ENCODE results near the gene EDRF1.
A peak's percentile ranks its signal among the peaks of the same experiment; 100 is the strongest.

EDRF1 gene

DNA sequence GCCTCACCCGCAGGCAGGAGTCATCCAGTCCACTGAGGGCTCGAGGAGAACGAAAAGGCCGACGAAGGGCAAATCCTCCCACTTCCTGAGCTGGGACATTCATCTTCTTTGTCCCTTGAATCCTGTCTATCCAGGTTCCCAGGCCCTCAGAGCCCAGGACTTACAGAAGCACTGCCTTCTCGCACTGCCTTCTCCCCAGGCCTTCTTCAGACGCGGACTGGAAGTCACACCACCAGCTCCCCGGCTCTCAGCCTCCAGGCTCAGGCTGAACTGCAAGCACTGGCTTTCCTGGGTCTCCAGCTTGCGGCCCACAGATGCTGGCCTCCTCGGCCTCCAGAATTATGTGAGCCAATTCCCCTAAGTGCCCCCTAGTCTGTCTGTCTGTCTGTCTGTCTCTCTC, 62.5 kb downstream of the EDRF1 start:
- no peak overlapping the region for H3K4me2 ChIP-seq (ENCODE audit: low read length)
- no peak overlapping the region for H4K5ac ChIP-seq (ENCODE audit: low read length)
- no peak overlapping the region for H3K9ac ChIP-seq (ENCODE audit: low read length)
- no peak overlapping the region for H3K4ac ChIP-seq (ENCODE audit: low read depth, low read length)
- no peak overlapping the region for H3K27ac ChIP-seq (ENCODE audit: low read depth, low read length)
- no peak overlapping the region for H2BK120ac ChIP-seq (ENCODE audit: low read depth, low read length)
- H2BK5ac ChIP-seq (ENCODE audit: low read length), result no peak overlapping the region
- no peak overlapping the region for H4K8ac ChIP-seq (ENCODE audit: low read depth, low read length)
- no peaks in the 10 kb centered on the region for H3K27me3 ChIP-seq (ENCODE audit: insufficient read depth, low read length, poor library complexity)
- H3K79me2 ChIP-seq (ENCODE audit: control insufficient read depth, insufficient read depth, low read length), result no peaks in the 10 kb centered on the region
- no peaks in the 10 kb centered on the region for H3K36me3 ChIP-seq (ENCODE audit: control insufficient read depth, insufficient read depth, low read length)
- no peak overlapping the region for H2AK5ac ChIP-seq (ENCODE audit: low read length)
- peak; percentile 8 for DNase-seq
- no peak overlapping the region for H3K18ac ChIP-seq (ENCODE audit: low read length)
- no CpG with 5 or more reads among the region's 11 CpGs for WGBS (ENCODE audit: extremely low coverage, insufficient coverage, low lambda C conversion rate)
- H3K56ac ChIP-seq (ENCODE audit: low read length), result no peak overlapping the region
- no peaks in the 10 kb centered on the region for H3K79me1 ChIP-seq (ENCODE audit: low read length)
- H3K4me1 ChIP-seq (ENCODE audit: control insufficient read depth, low read depth, low read length), result no peaks in the 10 kb centered on the region
- H3K4me3 ChIP-seq (ENCODE audit: low read length), result no peak overlapping the region
- H2BK15ac ChIP-seq (replicated peaks; ENCODE audit: low read depth), result no peak overlapping the region
- no peak overlapping the region for H3K23ac ChIP-seq (ENCODE audit: low read length)

DNA sequence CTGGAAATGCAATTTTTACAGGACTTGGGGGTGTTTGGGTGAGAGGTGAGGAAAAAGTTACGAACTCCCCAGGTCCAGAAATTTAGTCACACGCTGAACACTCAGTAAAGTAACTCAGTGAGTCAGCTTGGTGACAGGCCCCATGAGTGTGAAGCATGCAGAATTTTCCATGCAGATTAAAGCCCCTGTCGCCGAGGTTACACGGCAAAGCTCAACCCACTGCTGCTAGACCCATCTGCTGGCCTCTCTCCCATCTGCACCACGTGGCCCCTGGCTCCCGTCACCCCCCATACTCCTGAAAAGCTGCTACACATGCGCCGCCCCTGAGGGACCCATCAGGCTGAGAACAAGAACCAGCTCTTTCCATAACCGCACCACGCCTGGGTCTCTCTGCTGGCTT, 63.1 kb downstream of the EDRF1 start:
- H3K79me1 ChIP-seq (ENCODE audit: low read length), result no peaks in the 10 kb centered on the region

DNA sequence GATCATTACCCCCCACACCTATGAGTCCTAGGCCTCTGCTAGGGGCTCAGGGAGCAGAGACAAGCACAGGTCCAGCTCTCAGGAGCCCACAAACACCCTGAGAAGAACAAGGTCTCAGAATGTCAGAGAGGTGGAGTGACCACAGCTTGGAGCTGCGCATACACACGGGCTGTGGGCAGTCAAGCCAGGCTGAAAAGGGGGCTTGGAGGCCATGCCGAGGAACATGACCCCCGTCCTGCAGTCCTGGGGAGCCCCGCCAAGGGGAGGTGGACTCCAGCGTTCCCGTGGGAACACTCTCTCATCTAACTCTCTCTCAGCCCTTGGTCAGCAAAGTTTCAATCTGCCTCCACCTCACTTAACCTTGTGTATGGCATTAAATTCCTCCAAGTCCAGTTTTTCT, 63.9 kb downstream of the EDRF1 start:
- WGBS (ENCODE audit: extremely low coverage, insufficient coverage, low lambda C conversion rate), result no CpG with 5 or more reads among the region's 7 CpGs
- no peak for DNase-seq
- Histone ChIP-seq H2BK15ac (replicated peaks; ENCODE audit: low read depth) (no peak overlapping the region), H4K5ac (ENCODE audit: low read length) (no peak overlapping the region), H3K4me1 (ENCODE audit: control insufficient read depth, low read depth, low read length) (no peaks in the 10 kb centered on the region), H3K36me3 (ENCODE audit: control insufficient read depth, insufficient read depth, low read length) (no peaks in the 10 kb centered on the region), H2BK120ac (ENCODE audit: low read depth, low read length) (no peak overlapping the region), H4K8ac (ENCODE audit: low read depth, low read length) (no peak overlapping the region), H3K9ac (ENCODE audit: low read length) (no peak overlapping the region), H3K18ac (ENCODE audit: low read length) (no peak overlapping the region), H2BK5ac (ENCODE audit: low read length) (no peak overlapping the region), H3K27ac (ENCODE audit: low read depth, low read length) (no peak overlapping the region), H3K4me3 (ENCODE audit: low read length) (no peak overlapping the region), H3K4ac (ENCODE audit: low read depth, low read length) (no peak overlapping the region), H2AK5ac (ENCODE audit: low read length) (no peak overlapping the region), H3K23ac (ENCODE audit: low read length) (no peak overlapping the region), H3K79me2 (ENCODE audit: control insufficient read depth, insufficient read depth, low read length) (no peaks in the 10 kb centered on the region), H3K4me2 (ENCODE audit: low read length) (no peak overlapping the region), H3K56ac (ENCODE audit: low read length) (no peak overlapping the region), H3K27me3 (ENCODE audit: insufficient read depth, low read length, poor library complexity) (no peaks in the 10 kb centered on the region), H3K79me1 (ENCODE audit: low read length) (no peaks in the 10 kb centered on the region)

More for the DNA sequence above, 63.1 kb downstream of the EDRF1 start:
- Histone ChIP-seq H3K27ac (ENCODE audit: low read depth, low read length) (no peak overlapping the region), H3K36me3 (ENCODE audit: control insufficient read depth, insufficient read depth, low read length) (no peaks in the 10 kb centered on the region), H3K79me2 (ENCODE audit: control insufficient read depth, insufficient read depth, low read length) (no peaks in the 10 kb centered on the region), H3K23ac (ENCODE audit: low read length) (no peak overlapping the region), H2AK5ac (ENCODE audit: low read length) (no peak overlapping the region), H3K4me3 (ENCODE audit: low read length) (no peak overlapping the region), H4K5ac (ENCODE audit: low read length) (no peak overlapping the region), H2BK120ac (ENCODE audit: low read depth, low read length) (no peak overlapping the region), H3K27me3 (ENCODE audit: insufficient read depth, low read length, poor library complexity) (no peaks in the 10 kb centered on the region), H2BK5ac (ENCODE audit: low read length) (no peak overlapping the region), H3K4ac (ENCODE audit: low read depth, low read length) (no peak overlapping the region), H4K8ac (ENCODE audit: low read depth, low read length) (no peak overlapping the region), H3K4me1 (ENCODE audit: control insufficient read depth, low read depth, low read length) (no peaks in the 10 kb centered on the region), H3K56ac (ENCODE audit: low read length) (no peak overlapping the region), H2BK15ac (replicated peaks; ENCODE audit: low read depth) (no peak overlapping the region), H3K18ac (ENCODE audit: low read length) (no peak overlapping the region), H3K9ac (ENCODE audit: low read length) (no peak overlapping the region), H3K4me2 (ENCODE audit: low read length) (no peak overlapping the region)
- WGBS (ENCODE audit: extremely low coverage, insufficient coverage, low lambda C conversion rate), result no CpG with 5 or more reads among the region's 11 CpGs
- DNase-seq, result peak; percentile 18

DNA sequence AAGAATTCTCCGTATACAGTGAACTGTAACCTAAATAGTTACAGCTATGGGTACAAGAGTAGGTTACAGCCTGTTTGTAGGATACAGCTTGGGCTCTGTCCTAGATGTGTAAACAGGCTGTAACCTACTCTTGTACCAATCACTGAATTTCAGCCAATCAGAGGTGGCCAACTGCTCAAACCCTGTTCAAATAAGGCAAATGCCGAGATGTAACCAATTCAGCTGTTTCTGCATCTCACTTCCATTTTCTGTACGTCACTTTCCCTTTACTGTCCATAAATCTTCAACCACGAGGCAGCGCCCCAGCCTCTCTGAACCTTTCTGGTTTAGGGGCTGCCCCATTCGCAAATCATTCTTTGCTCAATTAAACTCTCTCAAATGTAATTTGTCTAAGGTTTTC, 64.4 kb downstream of the EDRF1 start:
- Histone ChIP-seq H3K4ac (ENCODE audit: low read depth, low read length) (no peak overlapping the region), H3K23ac (ENCODE audit: low read length) (no peak overlapping the region), H3K4me3 (ENCODE audit: low read length) (no peak overlapping the region), H3K56ac (ENCODE audit: low read length) (no peak overlapping the region), H3K4me1 (ENCODE audit: control insufficient read depth, low read depth, low read length) (no peaks in the 10 kb centered on the region), H2BK15ac (replicated peaks; ENCODE audit: low read depth) (no peak overlapping the region), H4K5ac (ENCODE audit: low read length) (no peak overlapping the region), H2BK5ac (ENCODE audit: low read length) (no peak overlapping the region), H3K18ac (ENCODE audit: low read length) (no peak overlapping the region), H3K9ac (ENCODE audit: low read length) (no peak overlapping the region), H4K8ac (ENCODE audit: low read depth, low read length) (no peak overlapping the region), H3K79me2 (ENCODE audit: control insufficient read depth, insufficient read depth, low read length) (no peaks in the 10 kb centered on the region), H3K36me3 (ENCODE audit: control insufficient read depth, insufficient read depth, low read length) (no peaks in the 10 kb centered on the region), H3K27ac (ENCODE audit: low read depth, low read length) (no peak overlapping the region), H2AK5ac (ENCODE audit: low read length) (no peak overlapping the region), H3K27me3 (ENCODE audit: insufficient read depth, low read length, poor library complexity) (no peaks in the 10 kb centered on the region), H2BK120ac (ENCODE audit: low read depth, low read length) (no peak overlapping the region), H3K4me2 (ENCODE audit: low read length) (no peak overlapping the region), H3K79me1 (ENCODE audit: low read length) (no peaks in the 10 kb centered on the region)
- WGBS (ENCODE audit: extremely low coverage, insufficient coverage, low lambda C conversion rate), result no CpG with 5 or more reads among the region's 6 CpGs
- no peak for DNase-seq

DNA sequence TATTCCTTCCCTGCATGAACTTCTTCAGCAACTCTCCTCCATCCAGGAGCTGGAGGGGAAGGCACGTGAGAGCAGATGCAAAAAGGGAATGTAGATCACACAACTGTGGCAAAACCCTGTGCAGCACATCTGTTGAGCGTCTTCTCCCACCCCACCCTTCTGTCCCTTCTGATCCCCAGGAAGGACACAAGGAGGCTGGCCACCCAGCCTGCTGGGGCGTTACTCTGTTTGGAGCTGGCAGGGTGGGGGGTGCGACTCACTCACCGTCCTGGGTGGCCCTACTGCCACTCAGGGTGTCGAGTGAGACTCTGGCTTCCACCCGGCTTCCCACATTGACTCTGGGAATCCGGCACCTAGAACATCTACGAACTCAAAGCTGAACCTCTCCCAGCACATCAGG, 66.3 kb downstream of the EDRF1 start:
- Histone ChIP-seq H3K79me2 (ENCODE audit: control insufficient read depth, insufficient read depth, low read length) (no peaks in the 10 kb centered on the region), H3K27ac (ENCODE audit: low read depth, low read length) (no peak overlapping the region), H3K18ac (ENCODE audit: low read length) (no peak overlapping the region), H4K8ac (ENCODE audit: low read depth, low read length) (no peak overlapping the region), H2AK5ac (ENCODE audit: low read length) (no peak overlapping the region), H3K4me1 (ENCODE audit: control insufficient read depth, low read depth, low read length) (no peaks in the 10 kb centered on the region), H3K4ac (ENCODE audit: low read depth, low read length) (no peak overlapping the region), H3K56ac (ENCODE audit: low read length) (no peak overlapping the region), H2BK5ac (ENCODE audit: low read length) (no peak overlapping the region), H3K27me3 (ENCODE audit: insufficient read depth, low read length, poor library complexity) (no peaks in the 10 kb centered on the region), H3K4me3 (ENCODE audit: low read length) (no peak overlapping the region), H3K79me1 (ENCODE audit: low read length) (no peaks in the 10 kb centered on the region), H3K9ac (ENCODE audit: low read length) (no peak overlapping the region), H3K36me3 (ENCODE audit: control insufficient read depth, insufficient read depth, low read length) (no peaks in the 10 kb centered on the region), H4K5ac (ENCODE audit: low read length) (no peak overlapping the region), H3K23ac (ENCODE audit: low read length) (no peak overlapping the region), H3K4me2 (ENCODE audit: low read length) (no peak overlapping the region), H2BK15ac (replicated peaks; ENCODE audit: low read depth) (no peak overlapping the region), H2BK120ac (ENCODE audit: low read depth, low read length) (no peak overlapping the region)
- no CpG with 5 or more reads among the region's 9 CpGs for WGBS (ENCODE audit: extremely low coverage, insufficient coverage, low lambda C conversion rate)
- no peak for DNase-seq

DNA sequence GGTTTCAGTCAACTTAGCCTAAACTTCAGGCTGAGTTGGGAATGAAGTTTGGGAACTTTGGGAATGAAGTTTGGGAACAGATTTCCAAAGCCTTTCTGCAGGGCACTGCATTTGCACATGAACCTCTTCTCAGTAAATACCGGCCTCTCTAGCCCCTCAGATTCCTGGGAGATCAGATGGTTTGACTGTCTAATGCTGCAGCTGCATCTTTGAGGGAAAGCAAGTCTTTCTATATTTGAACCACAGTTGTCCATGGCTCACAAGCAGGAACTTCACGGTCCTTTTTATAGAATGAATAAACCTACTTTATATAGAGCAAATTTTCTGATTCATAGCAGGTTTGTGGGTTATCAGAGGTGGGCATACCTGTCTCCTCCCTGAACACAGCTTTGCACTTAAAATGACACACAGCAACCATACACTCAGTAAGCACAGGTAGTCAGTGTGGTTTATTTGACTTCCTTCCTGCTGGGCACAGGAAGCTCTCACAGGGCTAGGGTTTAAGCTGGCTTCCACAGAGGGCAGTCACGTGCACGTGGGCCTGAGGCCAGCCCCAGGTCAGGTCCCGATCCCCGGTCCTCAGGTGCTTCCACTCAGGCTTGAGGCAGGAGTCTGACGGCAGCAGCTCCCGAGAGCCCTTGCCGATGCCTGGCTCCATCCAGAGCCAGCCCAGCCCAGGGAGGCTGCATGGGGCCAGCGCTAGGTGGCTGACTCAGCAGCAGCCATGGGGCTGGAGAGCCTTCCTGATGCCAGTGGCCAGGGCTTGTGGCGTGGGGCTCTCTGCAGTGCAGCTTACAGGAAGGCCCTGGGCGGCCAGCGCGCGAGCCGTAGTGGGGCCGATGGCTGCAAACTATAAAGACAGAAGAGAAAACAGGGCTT, 68.9 kb downstream of the EDRF1 start:
- H2BK5ac ChIP-seq (ENCODE audit: low read length), result no peak overlapping the region
- no peak overlapping the region for H2AK5ac ChIP-seq (ENCODE audit: low read length)
- no peak overlapping the region for H3K4me3 ChIP-seq (ENCODE audit: low read length)
- H3K4me2 ChIP-seq (ENCODE audit: low read length), result no peak overlapping the region
- no peaks in the 10 kb centered on the region for H3K4me1 ChIP-seq (ENCODE audit: control insufficient read depth, low read depth, low read length)
- H3K23ac ChIP-seq (ENCODE audit: low read length), result no peak overlapping the region
- no peak overlapping the region for H3K27ac ChIP-seq (ENCODE audit: low read depth, low read length)
- H3K79me1 ChIP-seq (ENCODE audit: low read length), result no peaks in the 10 kb centered on the region
- no peak overlapping the region for H3K56ac ChIP-seq (ENCODE audit: low read length)
- H3K36me3 ChIP-seq (ENCODE audit: control insufficient read depth, insufficient read depth, low read length), result no peaks in the 10 kb centered on the region
- H3K79me2 ChIP-seq (ENCODE audit: control insufficient read depth, insufficient read depth, low read length), result no peaks in the 10 kb centered on the region
- no peak overlapping the region for H3K4ac ChIP-seq (ENCODE audit: low read depth, low read length)
- H3K18ac ChIP-seq (ENCODE audit: low read length), result no peak overlapping the region
- no peak overlapping the region for H3K9ac ChIP-seq (ENCODE audit: low read length)
- H2BK15ac ChIP-seq (replicated peaks; ENCODE audit: low read depth), result no peak overlapping the region
- WGBS (ENCODE audit: extremely low coverage, insufficient coverage, low lambda C conversion rate), result no CpG with 5 or more reads among the region's 17 CpGs
- H4K8ac ChIP-seq (ENCODE audit: low read depth, low read length), result no peak overlapping the region
- no peak for DNase-seq
- no peaks in the 10 kb centered on the region for H3K27me3 ChIP-seq (ENCODE audit: insufficient read depth, low read length, poor library complexity)
- H4K5ac ChIP-seq (ENCODE audit: low read length), result no peak overlapping the region
- no peak overlapping the region for H2BK120ac ChIP-seq (ENCODE audit: low read depth, low read length)

All from mesendoderm (in vitro differentiated cells).